Activated naive CD4-positive, alpha-beta T cell treated with anti-CD3 and anti-CD28 coated beads, Interleukin-2, amount 10 ng/mL, durations not matched to agents 7 days and 5 days (primary cell): ENCODE measurements around the gene MRTFB.

Source experiments
- CTCF ChIA-PET: fragments of 350-600 bp; sonication (Branson Sonifier 250); formaldehyde crosslinking; loops from one replicate; lab custom pipeline; 2021; ENCODE audit warnings: antibody characterized with exemption; lab: Charles Lee
- DNase-seq: peaks from one replicate; pipeline ENCODE4 v3.0.0-alpha.2; 2020
- H3K27ac Mint-ChIP-seq: one replicate; pipeline ENCODE4 v1.8.0; 2021; ENCODE audit warnings: mild to moderate bottlenecking, moderate library complexity, mixed read lengths
- H3K27me3 Mint-ChIP-seq: one replicate; pipeline ENCODE4 v1.8.0; 2021; ENCODE audit warnings: mild to moderate bottlenecking, mixed read lengths
- H3K36me3 Mint-ChIP-seq: one replicate; pipeline ENCODE4 v1.8.0; 2021; ENCODE audit warnings: mixed read lengths
- H3K4me1 Mint-ChIP-seq: one replicate; pipeline ENCODE4 v1.8.0; 2021; ENCODE audit warnings: mixed read lengths
- H3K4me3 Mint-ChIP-seq: one replicate; pipeline ENCODE4 v1.8.0; 2021; ENCODE audit warnings: mild to moderate bottlenecking, moderate library complexity, mixed read lengths
- H3K9me3 Mint-ChIP-seq: one replicate; pipeline ENCODE4 v1.8.0; 2021; ENCODE audit warnings: mixed read lengths

The MRTFB gene

GRCh38 chr16:14205666-14206065 lies 134.5 kb downstream of the MRTFB start:
- Mint-ChIP-seq H3K27ac (no peak overlapping the region), H3K9me3 (no peaks in the 10 kb centered on the region), H3K4me1 (peaks cover 6% of the 10 kb centered on the region), H3K36me3 (no peaks in the 10 kb centered on the region), H3K27me3 (no peaks in the 10 kb centered on the region), H3K4me3 (no peak overlapping the region)
- CTCF ChIA-PET, result no interaction called here
- no peak for DNase-seq

- CTCF ChIA-PET, result no interaction called here
- no peak overlapping the region for H3K27ac Mint-ChIP-seq
- H3K36me3 Mint-ChIP-seq, result peaks cover 9% of the 10 kb centered on the region
- H3K9me3 Mint-ChIP-seq, result no peaks in the 10 kb centered on the region
- no peak overlapping the region for H3K4me3 Mint-ChIP-seq
- H3K4me1 Mint-ChIP-seq, result no peaks in the 10 kb centered on the region
- H3K27me3 Mint-ChIP-seq, result no peaks in the 10 kb centered on the region
- DNase-seq, result no peak
Measured at GRCh38 chr16:14211856-14212543, 140.9 kb downstream of the MRTFB start.

- Mint-ChIP-seq H3K27me3 (no peaks in the 10 kb centered on the region), H3K27ac (no peak overlapping the region), H3K4me3 (no peak overlapping the region), H3K4me1 (no peaks in the 10 kb centered on the region), H3K36me3 (peaks cover 9% of the 10 kb centered on the region), H3K9me3 (no peaks in the 10 kb centered on the region)
- no peak for DNase-seq
- CTCF ChIA-PET, result interaction anchor here (0.6 to 0.7 kb wide), 2 partner anchors 9 to 398 kb away, joined by 3 read pairs; no protein-coding TSS in a partner anchor
Measured at GRCh38 chr16:14215941-14216340, 144.8 kb downstream of the MRTFB start.

GRCh38 chr16:14219983-14220382 lies 148.9 kb downstream of the MRTFB start:
- H3K4me1 Mint-ChIP-seq, result no peaks in the 10 kb centered on the region
- DNase-seq, result no peak
- H3K4me3 Mint-ChIP-seq, result no peak overlapping the region
- peaks cover 8% of the 10 kb centered on the region for H3K9me3 Mint-ChIP-seq
- H3K36me3 Mint-ChIP-seq, result peaks cover 15% of the 10 kb centered on the region
- CTCF ChIA-PET, result no interaction called here
- no peak overlapping the region for H3K27ac Mint-ChIP-seq
- H3K27me3 Mint-ChIP-seq, result no peaks in the 10 kb centered on the region

- peaks cover 12% of the 10 kb centered on the region for H3K36me3 Mint-ChIP-seq
Measured at GRCh38 chr16:14223632-14224031, 152.5 kb downstream of the MRTFB start.

GRCh38 chr16:14225457-14225856 lies 154.3 kb downstream of the MRTFB start:
- Mint-ChIP-seq H3K9me3 (peaks cover 11% of the 10 kb centered on the region), H3K27ac (no peak overlapping the region), H3K27me3 (no peaks in the 10 kb centered on the region), H3K36me3 (peaks cover 12% of the 10 kb centered on the region), H3K4me1 (no peaks in the 10 kb centered on the region), H3K4me3 (no peak overlapping the region)
- CTCF ChIA-PET, result no interaction called here
- DNase-seq, result no peak

More at GRCh38 chr16:14223632-14224031, 152.5 kb downstream of the MRTFB start:
- peaks cover 11% of the 10 kb centered on the region for H3K9me3 Mint-ChIP-seq
- no peaks in the 10 kb centered on the region for H3K4me1 Mint-ChIP-seq
- DNase-seq, result no peak
- H3K27ac Mint-ChIP-seq, result no peak overlapping the region
- no peaks in the 10 kb centered on the region for H3K27me3 Mint-ChIP-seq
- no peak overlapping the region for H3K4me3 Mint-ChIP-seq
- CTCF ChIA-PET, result no interaction called here

GRCh38 chr16:14232106-14232864 lies 161.2 kb downstream of the MRTFB start:
- Mint-ChIP-seq H3K27me3 (no peaks in the 10 kb centered on the region), H3K36me3 (peaks cover 1% of the 10 kb centered on the region), H3K27ac (no peak overlapping the region), H3K4me1 (no peaks in the 10 kb centered on the region), H3K4me3 (no peak overlapping the region), H3K9me3 (no peaks in the 10 kb centered on the region)
- CTCF ChIA-PET, result no interaction called here
- DNase-seq, result no peak

GRCh38 chr16:14236401-14236800 lies 165.3 kb downstream of the MRTFB start:
- no peaks in the 10 kb centered on the region for H3K9me3 Mint-ChIP-seq
- H3K4me3 Mint-ChIP-seq, result no peak overlapping the region
- no peaks in the 10 kb centered on the region for H3K4me1 Mint-ChIP-seq
- no peak for DNase-seq
- H3K27ac Mint-ChIP-seq, result no peak overlapping the region
- peaks cover 1% of the 10 kb centered on the region for H3K36me3 Mint-ChIP-seq
- CTCF ChIA-PET, result interaction anchor here (1.0 to 1.4 kb wide), 2 partner anchors 9 to 10 kb away, joined by 3 read pairs; no protein-coding TSS in a partner anchor
- H3K27me3 Mint-ChIP-seq, result no peaks in the 10 kb centered on the region

- peaks cover 1% of the 10 kb centered on the region for H3K36me3 Mint-ChIP-seq
- no peaks in the 10 kb centered on the region for H3K9me3 Mint-ChIP-seq
- no peaks in the 10 kb centered on the region for H3K27me3 Mint-ChIP-seq
- no peak overlapping the region for H3K4me3 Mint-ChIP-seq
- CTCF ChIA-PET, result no interaction called here
- no peak overlapping the region for H3K27ac Mint-ChIP-seq
- no peaks in the 10 kb centered on the region for H3K4me1 Mint-ChIP-seq
- DNase-seq, result no peak
Measured at GRCh38 chr16:14238756-14239155, 167.6 kb downstream of the MRTFB start.

- H3K9me3 Mint-ChIP-seq, result no peaks in the 10 kb centered on the region
- no peak for DNase-seq
- no peaks in the 10 kb centered on the region for H3K4me1 Mint-ChIP-seq
- H3K4me3 Mint-ChIP-seq, result no peak overlapping the region
- CTCF ChIA-PET, result no interaction called here
- no peaks in the 10 kb centered on the region for H3K27me3 Mint-ChIP-seq
- no peak overlapping the region for H3K27ac Mint-ChIP-seq
- H3K36me3 Mint-ChIP-seq, result peaks cover 1% of the 10 kb centered on the region
Measured at GRCh38 chr16:14239791-14240190, 168.7 kb downstream of the MRTFB start.

GRCh38 chr16:14240219-14240843 lies 169.2 kb downstream of the MRTFB start:
- Mint-ChIP-seq H3K9me3 (no peaks in the 10 kb centered on the region), H3K4me1 (no peaks in the 10 kb centered on the region), H3K27me3 (no peaks in the 10 kb centered on the region), H3K27ac (no peak overlapping the region), H3K4me3 (no peak overlapping the region), H3K36me3 (no peaks in the 10 kb centered on the region)
- no peak for DNase-seq
- CTCF ChIA-PET, result no interaction called here

- Mint-ChIP-seq H3K27me3 (no peaks in the 10 kb centered on the region), H3K36me3 (no peaks in the 10 kb centered on the region), H3K4me1 (no peaks in the 10 kb centered on the region), H3K4me3 (no peak overlapping the region), H3K9me3 (no peaks in the 10 kb centered on the region), H3K27ac (no peak overlapping the region)
- CTCF ChIA-PET, result no interaction called here
- no peak for DNase-seq
Measured at GRCh38 chr16:14240964-14241363, 169.8 kb downstream of the MRTFB start.

- Mint-ChIP-seq H3K9me3 (no peaks in the 10 kb centered on the region), H3K4me3 (no peak overlapping the region), H3K27ac (no peak overlapping the region), H3K4me1 (no peaks in the 10 kb centered on the region), H3K27me3 (no peaks in the 10 kb centered on the region), H3K36me3 (no peaks in the 10 kb centered on the region)
- CTCF ChIA-PET, result no interaction called here
- no peak for DNase-seq
Measured at GRCh38 chr16:14241631-14242030, 170.5 kb downstream of the MRTFB start.

- CTCF ChIA-PET, result no interaction called here
- DNase-seq, result no peak
- Mint-ChIP-seq H3K27ac (peak overlapping the region; percentile 11), H3K4me3 (no peak overlapping the region), H3K36me3 (peaks cover 2% of the 10 kb centered on the region), H3K27me3 (no peaks in the 10 kb centered on the region), H3K9me3 (no peaks in the 10 kb centered on the region), H3K4me1 (no peaks in the 10 kb centered on the region)
Measured at GRCh38 chr16:14242769-14243168, 171.7 kb downstream of the MRTFB start.
